Small intestine (tissue), 7 donors: Measurements from ENCODE around the gene TLE4. TPM values are rescaled to one million over a fixed set of nuclear protein-coding genes. Genes with fewer than 3 reads are reported as not detected.
A peak's percentile ranks its signal among the peaks of the same experiment; 100 is the strongest.

Experiments
- DNase-seq, 2 donors: peaks; one replicate each; pipeline versions ENCODE4 v3.0.0 to v3.0.0-alpha.2; 2013
- FAIRE-seq: peaks from 2 replicates; lab custom pipeline; 2012; peaks lifted over from hg19 to GRCh38; lab: Jason Lieb, UNC
- H3K27ac ChIP-seq, 3 donors: one replicate each; pipeline ENCODE4 v1.5.1; 2013; ENCODE audit warnings: low read length in 2 of 3, mild to moderate bottlenecking in 2 of 3, control low read depth in 1 of 3, inconsistent platforms in 1 of 3, low read depth in 1 of 3, moderate library complexity in 1 of 3
- H3K27me3 ChIP-seq, 3 donors: one replicate each; pipeline ENCODE4 v1.6.1; 2013; ENCODE audit warnings: low read length in 3 of 3, inconsistent platforms in 1 of 3; ENCODE audit not compliant: control insufficient read depth in 3 of 3, insufficient read depth in 3 of 3
- H3K36me3 ChIP-seq, 3 donors: one replicate each; pipeline ENCODE4 v1.6.1; 2013; ENCODE audit warnings: low read length in 3 of 3, inconsistent platforms in 1 of 3, low read depth in 1 of 3, mild to moderate bottlenecking in 1 of 3, moderate library complexity in 1 of 3; ENCODE audit not compliant: control insufficient read depth in 3 of 3, insufficient read depth in 2 of 3
- H3K4me1 ChIP-seq, 3 donors: one replicate each; pipeline ENCODE4 v1.6.1; 2013; ENCODE audit warnings: low read length in 2 of 3, inconsistent platforms in 1 of 3, low read depth in 1 of 3, mild to moderate bottlenecking in 1 of 3, moderate library complexity in 1 of 3; ENCODE audit not compliant: control insufficient read depth in 3 of 3, insufficient read depth in 2 of 3
- H3K4me3 ChIP-seq, 3 donors: one replicate each; pipeline ENCODE4 v1.5.1; 2013; ENCODE audit warnings: low read length in 3 of 3, control low read depth in 1 of 3, inconsistent platforms in 1 of 3, low read depth in 1 of 3, mild to moderate bottlenecking in 1 of 3, moderate library complexity in 1 of 3
- H3K9me3 ChIP-seq, 2 donors: one replicate each; pipeline ENCODE4 v1.6.1; 2013; ENCODE audit warnings: low read depth in 1 of 2, low read length in 1 of 2; ENCODE audit not compliant: control insufficient read depth in 2 of 2, insufficient read depth in 1 of 2
- WGBS, 3 donors: extraction: QIAGEN DNeasy Blood & Tissue Kit; methylation state at CpG; one replicate each; pipeline ENCODE4 v1.1.7; 2013; 5-methylcytosine and 5-hydroxymethylcytosine counted together
- polyA plus RNA-seq, 4 donors: library from polyadenylated mRNA; stranded (reverse) in 3 of 4; unstranded in 1 of 4; fragments of 200-250 nt in 3 of 4; fragments of 120-200 nt in 1 of 4; gene quantifications; one replicate each; pipeline versions ENCODE4 v1.2.1 to v1.2.3, GENCODE V29; 2013
- donor health status: healthy with polysubstance abuse.
- donor health status: control.
- donor health status: control.
- donor health status: Bipolar disorder and iron deficiency.
- donor health status: healthy.

TLE4 gene
- polyA plus RNA-seq, 4 donors, result 4.0 to 37.2 (median 8.2) TPM

GRCh38 chr9:79691496-79691895, 119.7 kb downstream of the TLE4 start:
- WGBS, 3 donors, result 96 to 98% (median 98%) methylated on average over 5 of the region's 5 CpGs
- Histone ChIP-seq H3K27ac (no peak overlapping the region), H3K36me3 (peaks cover 0 to 6% (median 0%) of the 10 kb centered on the region in 3 donors), H3K4me3 (no peak overlapping the region), H3K27me3 (no peaks in the 10 kb centered on the region), H3K4me1 (no peaks in the 10 kb centered on the region), H3K9me3 (no peaks in the 10 kb centered on the region)
- FAIRE-seq (no peak), DNase-seq (no peak)

GRCh38 chr9:79692857-79693571, 121.2 kb downstream of the TLE4 start:
- no peak overlapping the region for H3K4me3 ChIP-seq
- no peak for FAIRE-seq
- no peaks in the 10 kb centered on the region for H3K4me1 ChIP-seq
- H3K27me3 ChIP-seq, result no peaks in the 10 kb centered on the region
- H3K36me3 ChIP-seq, result peaks cover 0 to 2% (median 0%) of the 10 kb centered on the region in 3 donors
- no peak overlapping the region for H3K27ac ChIP-seq
- H3K9me3 ChIP-seq, result no peaks in the 10 kb centered on the region
- DNase-seq, result no peak
- 80 to 91% (median 88%) methylated on average over 7 of the region's 7 CpGs for WGBS, 3 donors

- no peak for FAIRE-seq
- H3K9me3 ChIP-seq, result no peaks in the 10 kb centered on the region
- no peaks in the 10 kb centered on the region for H3K27me3 ChIP-seq
- 89 to 95% (median 90%) methylated on average over 5 of the region's 5 CpGs for WGBS, 3 donors
- peaks cover 0 to 2% (median 0%) of the 10 kb centered on the region in 3 donors for H3K36me3 ChIP-seq
- no peak overlapping the region for H3K27ac ChIP-seq
- H3K4me3 ChIP-seq, result no peak overlapping the region
- DNase-seq, result no peak
- no peaks in the 10 kb centered on the region for H3K4me1 ChIP-seq
These were observed 122.0 kb downstream of the TLE4 start for GRCh38 chr9:79693750-79694149.

GRCh38 chr9:79694208-79694607, 122.4 kb downstream of the TLE4 start:
- H3K27me3 ChIP-seq, result no peaks in the 10 kb centered on the region
- H3K4me1 ChIP-seq, result no peaks in the 10 kb centered on the region
- DNase-seq (no peak), FAIRE-seq (no peak)
- peaks cover 0 to 2% (median 0%) of the 10 kb centered on the region in 3 donors for H3K36me3 ChIP-seq
- H3K27ac ChIP-seq, result no peak overlapping the region
- 75 to 83% (median 77%) methylated on average over 2 of the region's 2 CpGs for WGBS, 3 donors
- no peaks in the 10 kb centered on the region for H3K9me3 ChIP-seq
- no peak overlapping the region for H3K4me3 ChIP-seq

GRCh38 chr9:79694676-79695400, 123.1 kb downstream of the TLE4 start:
- WGBS, 3 donors, result 81 to 95% (median 88%) methylated on average over 1 of the region's 1 CpG
- H3K27me3 ChIP-seq, result no peaks in the 10 kb centered on the region
- no peaks in the 10 kb centered on the region for H3K4me1 ChIP-seq
- H3K36me3 ChIP-seq, result peaks cover 0 to 2% (median 0%) of the 10 kb centered on the region in 3 donors
- FAIRE-seq (no peak), DNase-seq (no peak)
- no peak overlapping the region for H3K27ac ChIP-seq
- no peak overlapping the region for H3K4me3 ChIP-seq
- H3K9me3 ChIP-seq, result no peaks in the 10 kb centered on the region

GRCh38 chr9:79695531-79696175, 123.9 kb downstream of the TLE4 start:
- Histone ChIP-seq H3K27ac (no peak overlapping the region), H3K9me3 (no peaks in the 10 kb centered on the region), H3K4me3 (no peak overlapping the region), H3K4me1 (no peaks in the 10 kb centered on the region), H3K36me3 (peaks cover 0 to 2% (median 0%) of the 10 kb centered on the region in 3 donors), H3K27me3 (no peaks in the 10 kb centered on the region)
- DNase-seq (peak in 1 of 2 donors; percentile 60), FAIRE-seq (no peak)
- 83 to 89% (median 85%) methylated on average over 6 of the region's 6 CpGs for WGBS, 3 donors

- WGBS, 3 donors, result 90 to 96% (median 93%) methylated on average over 2 of the region's 2 CpGs
- FAIRE-seq (no peak), DNase-seq (no peak)
These were observed 127.2 kb downstream of the TLE4 start for GRCh38 chr9:79698967-79699366.

GRCh38 chr9:79699479-79699878, 127.7 kb downstream of the TLE4 start:
- H3K36me3 ChIP-seq, result no peaks in the 10 kb centered on the region
- H3K4me3 ChIP-seq, result no peak overlapping the region
- DNase-seq, result no peak
- H3K9me3 ChIP-seq, result no peaks in the 10 kb centered on the region
- 81 to 94% (median 92%) methylated on average over 6 of the region's 6 CpGs for WGBS, 3 donors
- FAIRE-seq, result no peak
- no peaks in the 10 kb centered on the region for H3K4me1 ChIP-seq
- H3K27me3 ChIP-seq, result no peaks in the 10 kb centered on the region
- H3K27ac ChIP-seq, result no peak overlapping the region

More at GRCh38 chr9:79698967-79699366, 127.2 kb downstream of the TLE4 start:
- Histone ChIP-seq H3K27me3 (no peaks in the 10 kb centered on the region), H3K9me3 (no peaks in the 10 kb centered on the region), H3K4me3 (no peak overlapping the region), H3K36me3 (no peaks in the 10 kb centered on the region), H3K27ac (no peak overlapping the region), H3K4me1 (no peaks in the 10 kb centered on the region)
